GM21576 (cell line): ENCODE data around the gene ARSI.

Experiments
- ATAC-seq: cut with Tn5 transposase; IDR thresholded peaks from one replicate; pipeline ENCODE4 v1.9.1; 2021; ENCODE audit warnings: mild to moderate bottlenecking, moderate library complexity; ENCODE audit not compliant: unreplicated experiment

The ARSI gene

DNA sequence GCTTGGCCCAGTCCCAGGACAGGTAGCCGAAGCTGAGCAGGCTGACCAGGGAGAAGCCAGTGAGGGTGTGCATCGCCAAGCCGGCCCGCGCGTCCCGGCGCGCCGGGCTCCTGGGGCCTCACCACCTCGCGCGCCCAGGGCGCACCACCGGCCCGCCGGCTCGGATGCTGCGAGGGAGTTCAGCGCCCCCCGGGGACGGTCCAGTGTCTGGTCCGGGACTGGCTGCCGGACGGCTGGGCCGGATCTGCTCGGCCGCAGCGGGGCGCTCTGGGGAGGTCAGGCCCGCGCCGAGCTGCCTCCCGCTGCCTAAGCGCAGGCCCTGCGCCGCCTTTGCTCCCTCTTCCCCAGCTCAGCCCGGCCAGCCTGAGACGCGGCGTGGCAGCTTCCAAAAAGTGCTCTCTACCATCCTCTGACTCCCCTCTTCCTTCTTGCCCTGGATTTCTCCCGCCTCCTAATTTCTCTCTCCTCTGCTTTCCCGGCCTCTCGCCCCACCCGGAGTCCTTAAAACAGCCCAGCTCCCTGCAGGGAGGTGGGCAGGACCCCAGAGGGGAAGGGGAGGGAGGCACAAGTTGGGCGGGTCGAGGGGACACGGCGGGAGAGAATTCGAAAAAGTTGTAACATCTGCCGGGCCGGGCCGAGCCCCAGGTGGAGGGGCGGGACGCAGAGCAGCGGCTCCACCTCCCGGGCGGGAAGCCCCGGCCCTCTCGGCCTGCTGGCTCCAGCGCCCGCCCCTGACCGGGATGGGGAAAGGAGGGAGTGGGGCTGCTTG is at the start of gene ARSI:
Gene ARSI, minus strand, starts transcription at position 605 of the 769 bp plus-strand sequence. Its CDS starts 532 bp downstream, at position 73.
- ATAC-seq = no peak

DNA sequence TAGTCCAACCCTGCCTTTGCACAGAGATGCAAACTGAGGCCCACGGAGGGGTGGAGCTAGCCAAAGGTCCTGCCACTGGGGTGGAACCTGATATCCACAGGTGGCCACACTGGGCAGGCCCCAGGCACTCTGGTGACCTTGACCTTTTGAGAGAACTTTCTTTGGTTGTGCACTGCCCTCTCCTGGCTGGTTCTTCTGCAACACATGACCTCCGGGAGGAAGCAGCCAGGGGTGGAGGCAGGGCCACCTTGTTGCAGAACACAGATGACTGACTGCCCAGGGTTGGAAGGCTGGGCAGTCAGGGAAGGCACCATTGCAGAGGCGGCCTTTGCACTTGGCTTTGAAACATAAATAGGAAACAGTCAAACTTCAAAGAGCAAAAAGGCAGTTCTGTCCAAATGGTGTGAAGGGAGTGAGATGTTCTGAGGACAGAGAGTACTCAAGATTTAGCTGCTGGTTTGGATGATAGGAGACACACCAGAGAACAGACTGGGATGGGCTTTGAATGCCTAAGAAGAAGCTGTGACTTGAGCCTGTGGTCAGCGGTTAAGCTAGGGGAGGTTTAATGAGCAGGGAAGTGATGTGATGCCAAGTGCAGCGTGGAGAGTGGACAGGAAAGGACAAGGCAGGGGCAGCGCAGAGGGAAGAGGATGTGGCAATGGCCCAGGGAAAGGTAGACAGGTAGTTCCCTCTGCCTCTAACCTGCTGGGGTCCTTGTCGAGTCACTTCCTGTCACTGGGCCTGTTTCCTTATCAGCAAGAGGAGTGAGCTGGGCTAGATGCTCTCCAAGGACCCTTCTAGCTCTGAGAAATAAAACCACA is 48.0 kb upstream of the ARSI start:
- peak; percentile 93 for ATAC-seq

DNA sequence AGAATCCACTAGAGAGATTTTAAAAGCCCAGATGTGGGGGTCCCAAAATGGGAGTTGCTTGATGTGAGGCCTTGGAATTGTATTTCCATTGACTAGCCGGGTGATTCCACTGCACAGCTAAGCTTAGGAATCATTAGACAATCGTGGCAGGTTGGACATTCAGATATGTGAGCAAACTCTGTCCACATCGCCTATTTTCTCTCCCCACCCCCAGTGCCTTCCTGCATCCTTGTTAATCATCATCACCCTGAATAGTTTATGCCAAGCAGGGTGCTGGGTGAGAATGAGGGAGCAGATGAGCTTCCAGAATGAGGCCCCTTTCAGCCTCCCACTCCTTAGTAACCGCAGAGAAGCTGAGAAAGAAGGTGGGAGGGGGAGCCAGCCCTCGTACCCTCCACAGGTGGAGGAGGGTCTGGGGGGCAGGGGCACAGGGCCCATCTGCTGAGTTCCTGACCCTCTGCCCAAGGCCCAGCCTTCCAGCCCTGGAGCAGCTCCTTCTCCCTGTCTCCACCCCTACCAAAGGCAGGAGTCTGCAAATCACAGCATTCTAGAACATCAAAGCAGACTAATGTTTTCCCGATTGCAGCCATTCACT is 47.1 kb upstream of the ARSI start:
- ATAC-seq = no peak

GRCh38 chr5:150347451-150347850 is 44.7 kb upstream of the ARSI start:
- ATAC-seq = no peak

DNA sequence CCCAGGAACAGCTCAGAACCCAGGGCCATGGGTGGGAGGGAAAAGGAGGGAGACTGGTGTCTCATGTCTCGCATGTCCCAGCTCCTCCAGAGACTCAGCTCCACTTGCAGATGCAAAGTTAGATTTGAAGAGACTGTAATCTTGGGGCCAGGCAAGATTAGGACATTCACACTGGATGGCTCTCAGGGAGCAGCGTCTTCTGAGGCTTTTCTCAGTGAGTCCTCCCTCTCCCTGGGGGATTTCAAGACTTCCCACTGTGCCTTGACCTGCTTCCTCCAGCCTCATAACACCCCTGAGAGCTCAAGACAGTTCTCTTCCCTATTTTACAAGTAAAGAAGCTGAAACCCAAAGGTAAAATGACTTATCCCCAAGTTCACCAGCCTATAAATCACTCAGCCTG is 44.3 kb upstream of the ARSI start:
- ATAC-seq = no peak

GRCh38 chr5:150346592-150346991 is 43.9 kb upstream of the ARSI start:
- ATAC-seq = no peak

GRCh38 chr5:150345716-150346115 is 43.0 kb upstream of the ARSI start:
- ATAC-seq = no peak

DNA sequence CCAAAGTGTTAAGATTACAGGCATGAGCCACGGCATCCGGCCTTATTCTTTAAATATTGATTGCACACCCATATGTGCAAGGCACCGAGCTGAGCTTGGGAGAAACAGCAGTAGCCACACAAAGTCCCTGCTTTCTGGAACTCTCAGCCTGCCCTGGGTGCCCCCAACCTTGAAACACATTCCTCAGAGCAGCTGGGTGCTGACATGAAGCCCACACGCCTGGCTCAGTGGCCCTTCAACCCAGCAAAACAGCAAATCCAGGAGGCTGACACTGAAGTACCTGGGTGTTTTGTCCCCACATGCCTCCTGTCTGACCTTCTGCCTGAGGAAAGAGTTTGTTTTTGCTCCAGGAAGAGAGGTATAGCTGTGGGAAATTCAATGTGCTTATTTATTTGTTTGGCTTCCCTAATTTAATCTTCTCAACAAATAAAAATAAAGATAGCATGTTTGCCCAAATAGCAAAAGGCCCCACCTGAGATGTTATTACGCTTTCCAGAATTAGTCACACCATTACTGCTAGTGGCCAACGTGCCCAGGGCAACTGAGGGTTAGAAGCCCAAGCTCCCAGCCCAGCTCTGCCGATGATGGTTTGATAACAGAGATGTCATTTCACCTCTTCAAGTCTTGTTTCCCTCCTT is 41.4 kb upstream of the ARSI start:
- ATAC-seq = no peak

DNA sequence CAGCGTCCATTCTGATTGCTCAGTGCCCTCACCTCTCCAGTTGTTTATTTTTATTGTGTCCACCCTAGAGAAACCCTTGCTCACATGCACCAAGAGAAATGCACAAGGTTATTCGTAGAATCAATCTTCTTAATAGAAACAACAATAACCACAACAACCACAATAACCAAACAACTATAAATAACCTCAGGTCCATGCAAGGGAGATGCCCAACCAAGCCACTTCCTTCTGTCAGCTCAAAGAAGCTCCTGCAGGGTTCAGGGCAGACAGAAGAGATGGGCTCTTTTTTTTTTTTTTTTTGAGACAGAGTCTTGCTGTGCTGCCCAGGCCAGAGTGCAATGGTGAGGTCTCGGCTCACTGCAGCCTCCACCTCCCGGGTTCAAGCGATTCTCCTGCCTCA is 39.9 kb upstream of the ARSI start:
- ATAC-seq = no peak

GRCh38 chr5:150341989-150342388 is 39.3 kb upstream of the ARSI start:
- no peak for ATAC-seq

GRCh38 chr5:150341331-150341730 is 38.6 kb upstream of the ARSI start:
- ATAC-seq = no peak

DNA sequence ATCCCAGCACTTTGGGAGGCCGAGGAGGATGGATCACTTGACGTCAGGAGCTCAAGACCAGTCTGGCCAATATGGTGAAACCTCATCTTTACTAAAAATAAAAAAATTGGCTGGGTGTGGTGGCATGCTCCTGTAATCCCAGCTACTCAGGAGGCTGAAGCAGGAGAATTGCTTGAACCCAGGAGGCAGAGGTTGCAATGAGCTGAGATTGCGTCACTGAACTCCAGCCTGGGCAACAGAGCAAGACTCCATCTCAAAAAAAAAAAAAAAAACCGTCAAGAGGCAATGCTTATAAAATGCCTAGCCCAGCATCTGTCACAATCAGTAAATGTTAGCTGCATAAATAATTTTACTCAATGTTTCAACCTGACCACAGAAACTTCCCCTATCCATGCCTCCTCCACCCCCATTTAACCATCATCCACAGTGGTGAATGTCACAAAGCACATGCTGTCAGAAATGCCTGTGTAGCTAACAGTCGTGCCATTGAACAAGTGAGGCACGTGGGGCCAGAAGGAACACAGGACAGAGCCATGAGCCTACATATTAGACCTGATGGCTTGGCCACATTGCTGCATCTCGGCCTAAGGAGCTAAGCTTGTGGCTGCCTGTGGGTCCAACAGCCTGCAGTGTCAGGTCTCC is 38.0 kb upstream of the ARSI start:
- no peak for ATAC-seq

DNA sequence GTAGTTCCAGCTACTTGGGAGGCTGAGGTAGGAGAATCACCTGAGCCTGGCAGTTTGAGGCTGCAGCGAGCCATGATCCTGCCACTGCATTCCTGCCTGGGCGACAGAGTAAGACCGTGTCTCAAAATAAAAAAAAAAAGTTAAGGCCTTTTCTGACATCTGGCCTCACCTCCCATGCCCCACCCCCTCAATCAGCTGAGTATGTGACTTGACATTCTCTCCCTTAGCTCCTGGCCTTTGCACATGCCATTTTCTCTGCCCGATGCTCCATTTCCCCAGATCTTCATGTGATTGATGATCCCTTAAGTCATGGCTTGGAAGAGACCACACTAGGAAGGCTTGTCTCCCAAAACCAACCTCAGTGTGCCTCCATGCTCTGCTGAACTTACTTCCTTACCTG is 37.1 kb upstream of the ARSI start:
- no peak for ATAC-seq

DNA sequence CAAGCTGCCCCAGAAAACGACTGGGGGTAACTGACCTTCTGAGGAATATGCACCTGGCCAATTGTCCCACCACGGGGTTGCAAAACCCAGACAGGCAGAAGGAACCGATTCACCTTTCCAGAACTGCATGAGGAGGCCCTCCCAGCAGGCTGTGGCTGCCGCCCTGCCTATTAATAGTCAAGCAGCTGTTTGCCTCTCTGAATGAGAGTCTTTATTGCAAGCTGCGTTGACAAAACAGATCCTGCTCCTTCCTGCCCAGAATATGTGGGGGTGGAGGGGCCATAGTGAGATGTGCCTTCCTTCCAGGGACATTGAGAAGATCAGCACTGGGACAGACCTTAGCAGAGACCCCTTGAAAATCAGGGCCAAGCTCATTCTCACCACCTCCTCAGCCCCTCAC is 36.5 kb upstream of the ARSI start:
- no peak for ATAC-seq

- no peak for ATAC-seq
Measured at GRCh38 chr5:150338546-150338945, 35.8 kb upstream of the ARSI start.

DNA sequence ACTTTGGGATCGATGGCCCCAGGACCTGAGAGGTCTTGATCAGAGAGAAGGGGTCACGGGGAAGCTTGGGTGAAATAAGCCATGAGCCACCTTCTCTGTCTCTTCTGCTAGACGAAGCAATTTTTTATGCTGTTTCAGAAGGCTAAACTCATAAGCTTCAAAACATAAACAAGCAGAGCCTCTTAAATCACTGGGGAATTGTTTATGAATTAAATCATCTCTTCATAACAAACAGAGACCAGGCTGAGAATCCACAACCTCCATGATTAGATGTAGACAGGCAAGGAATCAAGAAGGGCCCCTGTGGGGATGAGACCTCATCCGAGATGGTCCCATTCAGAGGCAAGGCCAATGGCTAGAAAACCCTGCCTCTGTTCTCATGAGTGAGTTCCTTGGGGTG is 33.1 kb upstream of the ARSI start:
- no peak for ATAC-seq

DNA sequence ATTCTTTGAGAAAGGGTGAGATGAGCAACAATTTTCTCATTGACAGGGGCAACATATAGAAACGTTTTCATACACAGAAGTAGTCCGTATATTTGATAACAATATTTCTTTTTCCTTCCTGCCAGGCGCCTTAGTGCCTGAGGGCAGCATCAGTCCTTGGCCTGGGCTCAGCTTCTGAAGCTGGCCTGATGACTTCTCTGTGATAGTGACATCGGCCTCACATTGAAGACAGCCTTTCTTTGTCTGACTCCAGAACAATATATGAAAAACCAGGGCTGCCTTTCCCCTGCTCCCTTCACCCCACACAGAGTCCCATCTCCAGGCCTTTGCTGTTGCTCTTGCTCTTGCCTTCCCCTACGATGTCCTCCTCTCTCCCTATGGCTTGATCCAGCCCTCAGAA is 30.7 kb upstream of the ARSI start:
- no peak for ATAC-seq

GRCh38 chr5:150329881-150330876 is 27.5 kb upstream of the ARSI start:
- ATAC-seq = no peak

- no peak for ATAC-seq
Measured at GRCh38 chr5:150329038-150329437, 26.3 kb upstream of the ARSI start.

- ATAC-seq = no peak
Measured at GRCh38 chr5:150328515-150328914, 25.8 kb upstream of the ARSI start.
